ENCODE results near the gene ARHGEF3.

- no peak for TF ChIP-seq CTCF (conservative IDR thresholded peaks at IDR 0.05; ENCODE audit: low read length)
- TF ChIP-seq EZH2phosphoT487 (IDR thresholded peaks at IDR 0.05; ENCODE audit: borderline replicate concordance), result no peak
Observed at GRCh38 chr3:56758539-56758981, 43.2 kb downstream of the ARHGEF3 start.

Measured in Loucy (cell line).